ENCODE data around the gene TMTC1. TPM values are rescaled to one million over a fixed set of nuclear protein-coding genes. Genes with fewer than 3 reads are reported as not detected.

Gene TMTC1
- total and polyA plus RNA-seq, 9 of the 15 experiments (the other 6 are each of a cell fraction or from before 2014, with no cell fraction given), result under 0.01 to 0.18 (median 0.06) TPM; not detected in 2

- 2% methylated on average over 4 of the region's 4 CpGs for WGBS (ENCODE audit: insufficient coverage, low coverage, missing lambda C conversion rate)
- no peak overlapping the region for H3K27ac ChIP-seq (ENCODE audit: extremely low read depth, low read depth, low read length)
- H4K20me1 ChIP-seq (replicated peaks; ENCODE audit: control insufficient read depth, insufficient read depth, low read length), result no peaks in the 10 kb centered on the region
- no peak overlapping the region for H3K4me3 ChIP-seq
- no peak overlapping the region for H3K9ac ChIP-seq (ENCODE audit: insufficient read depth in 1 of 2, low read depth in 2 of 2, low read length in 2 of 2)
- in situ Hi-C loops (cut with MboI) (loop anchor here (25.0 kb wide), 1 partner anchor 1707 kb away; no protein-coding TSS in a partner anchor), intact Hi-C loops (cut with micrococcal nuclease) (no loop called here)
- H3K9me3 ChIP-seq (replicated peaks; ENCODE audit: control insufficient read depth, insufficient read depth, low read depth, low read length), result no peaks in the 10 kb centered on the region
- no peaks in the 10 kb centered on the region for H3K27me3 ChIP-seq (ENCODE audit: control insufficient read depth in 2 of 2, insufficient read depth in 2 of 2, low read length in 2 of 2)
- no peaks in the 10 kb centered on the region for H3K36me3 ChIP-seq (ENCODE audit: control insufficient read depth, insufficient read depth, low read length)
- H3K79me2 ChIP-seq (ENCODE audit: control insufficient read depth, insufficient read depth, low read length), result no peaks in the 10 kb centered on the region
- DNase-seq (ENCODE audit: extremely low read depth in 1 of 4, low spot score in 3 of 4) (no peak), FAIRE-seq (no peak), ATAC-seq (no peak)
- BruUV-seq (replicated peaks), result no TSS peak
- H2AFZ ChIP-seq (ENCODE audit: low read depth, low read length), result no peak overlapping the region
- H3K9me1 ChIP-seq (ENCODE audit: control insufficient read depth, insufficient read depth, low read length), result no peaks in the 10 kb centered on the region
- CTCF ChIA-PET (ENCODE audit: low intra/inter-chr PET ratio), result no interaction called here
- TF ChIP-seq SAFB2 (IDR thresholded peaks at IDR 0.05; ENCODE audit: borderline replicate concordance, low read depth, low read length, severe bottlenecking) (no peak), ZNF699 (CRISPR knock-in tag; IDR thresholded peaks at IDR 0.05; ENCODE audit: insufficient replicate concordance) (no peak), GATAD2A (IDR thresholded peaks at IDR 0.05) (no peak)
- POLR2A ChIA-PET, result interaction anchor here (1.5 kb wide), 1 partner anchor 24 kb away, joined by 4 read pairs; no protein-coding TSS in a partner anchor
- no peaks in the 10 kb centered on the region for H3K4me1 ChIP-seq (replicated peaks in 1 of 2; ENCODE audit: control insufficient read depth in 2 of 2, insufficient read depth in 2 of 2, low read length in 2 of 2)
- H3K4me2 ChIP-seq (ENCODE audit: insufficient read depth, low read length), result no peak overlapping the region
Observed at GRCh38 chr12:29530436-29530835, 253.3 kb downstream of the TMTC1 start.

GRCh38 chr12:29528161-29528560 lies 255.6 kb downstream of the TMTC1 start:
- POLR2A ChIA-PET, result no interaction called here
- in situ Hi-C loops (cut with MboI) (loop anchor here (10.0 to 25.0 kb wide), 2 partner anchors 1277 to 1709 kb away; no protein-coding TSS in a partner anchor), intact Hi-C loops (cut with micrococcal nuclease) (no loop called here)
- Histone ChIP-seq H3K27me3 (ENCODE audit: control insufficient read depth in 2 of 2, insufficient read depth in 2 of 2, low read length in 2 of 2) (no peaks in the 10 kb centered on the region), H3K36me3 (ENCODE audit: control insufficient read depth, insufficient read depth, low read length) (no peaks in the 10 kb centered on the region), H3K4me2 (ENCODE audit: insufficient read depth, low read length) (no peak overlapping the region), H3K27ac (ENCODE audit: extremely low read depth, low read depth, low read length) (no peak overlapping the region), H3K9ac (ENCODE audit: insufficient read depth in 1 of 2, low read depth in 2 of 2, low read length in 2 of 2) (no peak overlapping the region), H4K20me1 (replicated peaks; ENCODE audit: control insufficient read depth, insufficient read depth, low read length) (no peaks in the 10 kb centered on the region), H3K4me1 (replicated peaks in 1 of 2; ENCODE audit: control insufficient read depth in 2 of 2, insufficient read depth in 2 of 2, low read length in 2 of 2) (no peaks in the 10 kb centered on the region), H3K79me2 (ENCODE audit: control insufficient read depth, insufficient read depth, low read length) (no peaks in the 10 kb centered on the region), H3K9me3 (replicated peaks; ENCODE audit: control insufficient read depth, insufficient read depth, low read depth, low read length) (no peaks in the 10 kb centered on the region), H2AFZ (ENCODE audit: low read depth, low read length) (no peak overlapping the region), H3K4me3 (no peak overlapping the region), H3K9me1 (ENCODE audit: control insufficient read depth, insufficient read depth, low read length) (no peaks in the 10 kb centered on the region)
- no TSS peak for BruUV-seq (replicated peaks)
- DNase-seq (ENCODE audit: extremely low read depth in 1 of 4, low spot score in 3 of 4) (no peak), ATAC-seq (no peak), FAIRE-seq (no peak)
- CTCF ChIA-PET (ENCODE audit: low intra/inter-chr PET ratio), result no interaction called here
- WGBS (ENCODE audit: insufficient coverage, low coverage, missing lambda C conversion rate), result 0% methylated on average over 4 of the region's 4 CpGs
- no peak for TF ChIP-seq ID3 (CRISPR knock-in tag; IDR thresholded peaks at IDR 0.05)
- TF ChIP-seq ID3 (tag; IDR thresholded peaks at IDR 0.05), result no peak
- TF ChIP-seq, protein P1, sequence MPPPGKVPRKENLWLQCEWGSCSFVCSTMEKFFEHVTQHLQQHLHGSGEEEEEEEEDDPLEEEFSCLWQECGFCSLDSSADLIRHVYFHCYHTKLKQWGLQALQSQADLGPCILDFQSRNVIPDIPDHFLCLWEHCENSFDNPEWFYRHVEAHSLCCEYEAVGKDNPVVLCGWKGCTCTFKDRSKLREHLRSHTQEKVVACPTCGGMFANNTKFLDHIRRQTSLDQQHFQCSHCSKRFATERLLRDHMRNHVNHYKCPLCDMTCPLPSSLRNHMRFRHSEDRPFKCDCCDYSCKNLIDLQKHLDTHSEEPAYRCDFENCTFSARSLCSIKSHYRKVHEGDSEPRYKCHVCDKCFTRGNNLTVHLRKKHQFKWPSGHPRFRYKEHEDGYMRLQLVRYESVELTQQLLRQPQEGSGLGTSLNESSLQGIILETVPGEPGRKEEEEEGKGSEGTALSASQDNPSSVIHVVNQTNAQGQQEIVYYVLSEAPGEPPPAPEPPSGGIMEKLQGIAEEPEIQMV (tag; conservative IDR thresholded peaks at IDR 0.05; ENCODE audit: low read depth), result no peak
- no peak for TF ChIP-seq FOXJ2 (tag; IDR thresholded peaks at IDR 0.05)
- TF ChIP-seq ZSCAN32 (CRISPR knock-in tag; IDR thresholded peaks at IDR 0.05), result no peak
- TF ChIP-seq ZNF445 (CRISPR knock-in tag; IDR thresholded peaks at IDR 0.05; ENCODE audit: low read depth), result no peak
- no peak for TF ChIP-seq ZNF212 (CRISPR knock-in tag; IDR thresholded peaks at IDR 0.05)
- TF ChIP-seq YBX1 (IDR thresholded peaks at IDR 0.05), result no peak
- no peak for TF ChIP-seq DLX4 (CRISPR knock-in tag; IDR thresholded peaks at IDR 0.05)
- TF ChIP-seq, protein P2, sequence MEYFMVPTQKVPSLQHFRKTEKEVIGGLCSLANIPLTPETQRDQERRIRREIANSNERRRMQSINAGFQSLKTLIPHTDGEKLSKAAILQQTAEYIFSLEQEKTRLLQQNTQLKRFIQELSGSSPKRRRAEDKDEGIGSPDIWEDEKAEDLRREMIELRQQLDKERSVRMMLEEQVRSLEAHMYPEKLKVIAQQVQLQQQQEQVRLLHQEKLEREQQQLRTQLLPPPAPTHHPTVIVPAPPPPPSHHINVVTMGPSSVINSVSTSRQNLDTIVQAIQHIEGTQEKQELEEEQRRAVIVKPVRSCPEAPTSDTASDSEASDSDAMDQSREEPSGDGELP (CRISPR knock-in tag; IDR thresholded peaks at IDR 0.05; ENCODE audit: borderline replicate concordance), result no peak

Measured in K562 (cell line).